HCT116 (cell line): ENCODE results near the gene TEX29. TPM values are rescaled to one million over a fixed set of nuclear protein-coding genes. Genes with fewer than 3 reads are reported as not detected.

Experiments used
- ATAC-seq: fragments of 200-7000 bp; cut with Tn5 transposase; 2 replicates; pipeline ENCODE4 v1.9.1; 2020; ENCODE audit warnings: mild to moderate bottlenecking, moderate library complexity
- BruUV-seq: library from RNA; stranded (reverse); fragments of 400-500 nt; replicated peaks from 2 replicates; lab custom pipeline; 2021; lab: Mats Ljungman, UMichigan
- CTCF ChIA-PET: fragments of 300-600 bp; sonication (Branson Sonifier 250); formaldehyde crosslinking; loops from one replicate; lab custom pipeline; 2021; ENCODE audit warnings: antibody characterized with exemption; lab: Charles Lee
- POLR2A ChIA-PET: fragments of 300-600, 350-600 bp; sonication (Branson Sonifier 250); formaldehyde crosslinking; loops from one replicate; lab custom pipeline; 2021; ENCODE audit warnings: antibody characterized with exemption; lab: Charles Lee
- RAD21 ChIA-PET, 2 experiments: fragments of 300-600 bp; sonication (Branson Sonifier 250); formaldehyde crosslinking; loops; one replicate each; lab custom pipeline; 2023; ENCODE audit warnings: low total read pairs in 2 of 2; ENCODE audit not compliant: uncharacterized antibody in 2 of 2, unreplicated experiment in 2 of 2, low non-redundant PET in 1 of 2; lab: Charles Lee
- DNase-seq: peaks from one replicate; pipeline ENCODE4 v3.0.0-alpha.2; 2010; ENCODE audit warnings: low read depth, low spot score
- H2AFZ ChIP-seq: fragments of 200-600 bp; shearing (Covaris generic), sonication (generic); 2 replicates; pipeline ENCODE4 v1.6.1; 2017; ENCODE audit warnings: low read depth, mixed run types, mixed read lengths, antibody characterized with exemption, low read length; ENCODE audit not compliant: poor library complexity, severe bottlenecking
- H3K27ac ChIP-seq: 2 replicates; pipeline ENCODE4 v1.5.1; 2012; ENCODE audit warnings: low read depth, low read length
- H3K27me3 ChIP-seq: fragments of 200-600 bp; sonication (generic); 2 replicates; pipeline ENCODE4 v1.6.1; 2016; ENCODE audit warnings: mixed run types, low read length, mixed read lengths; ENCODE audit not compliant: insufficient read depth
- H3K36me3 ChIP-seq, 2 experiments: fragments of 200-500 bp in 1 of 2; fragments of 200-600 bp in 1 of 2; sonication (Bioruptor generic) in 1 of 2; sonication (generic) in 1 of 2; 2 replicates each; pipeline versions ENCODE4 v1.5.1 to v1.6.1; 2014 to 2016; ENCODE audit warnings: low read length in 2 of 2, inconsistent platforms in 1 of 2, mixed read lengths in 1 of 2, mixed run types in 1 of 2; ENCODE audit not compliant: insufficient read depth in 2 of 2, control insufficient read depth in 1 of 2
- H3K4me1 ChIP-seq, 2 experiments: fragments of 200-600 bp in 1 of 2; sonication (generic) in 1 of 2; 2 replicates each; pipeline versions ENCODE4 v1.5.1 to v1.6.1; 2012 to 2017; ENCODE audit warnings: low read length in 2 of 2, inconsistent platforms in 1 of 2, mild to moderate bottlenecking in 1 of 2, mixed read lengths in 1 of 2, mixed run types in 1 of 2, moderate library complexity in 1 of 2; ENCODE audit not compliant: insufficient read depth in 2 of 2, control insufficient read depth in 1 of 2
- H3K4me2 ChIP-seq: fragments of 200-600 bp; sonication (generic); 2 replicates; pipeline ENCODE4 v1.6.1; 2017; ENCODE audit warnings: mixed run types, low read length, mixed read lengths
- H3K4me3 ChIP-seq, 2 experiments: fragments of 200-600 bp in 1 of 2; sonication (generic) in 1 of 2; replicated peaks in 1 of 2; 2 replicates each; pipeline ENCODE4 v1.5.1; 2011 to 2016; ENCODE audit warnings: low read length in 2 of 2, control low read depth in 1 of 2, low read depth in 1 of 2, mild to moderate bottlenecking in 1 of 2, mixed read lengths in 1 of 2, mixed run types in 1 of 2
- H3K79me2 ChIP-seq: fragments of 200-600 bp; sonication (generic); 2 replicates; pipeline ENCODE4 v1.6.1; 2017; ENCODE audit warnings: mild to moderate bottlenecking, mixed run types, low read length, moderate library complexity, mixed read lengths; ENCODE audit not compliant: insufficient read depth
- H3K9ac ChIP-seq: fragments of 200-600 bp; sonication (generic); 2 replicates; pipeline ENCODE4 v1.6.1; 2016; ENCODE audit warnings: low read length, mixed read lengths
- H3K9me2 ChIP-seq: fragments of 200-600 bp; sonication (generic), shearing (Covaris generic); 2 replicates; pipeline ENCODE4 v1.6.1; 2017; ENCODE audit warnings: mixed run types, mild to moderate bottlenecking, moderate library complexity; ENCODE audit not compliant: insufficient read depth
- H3K9me3 ChIP-seq, 2 experiments: fragments of 200-500 bp in 1 of 2; fragments of 200-600 bp in 1 of 2; sonication (Bioruptor generic) in 1 of 2; sonication (generic) in 1 of 2; 2 replicates each; pipeline ENCODE4 v1.6.1; 2014 to 2017; ENCODE audit warnings: low read length in 2 of 2, mixed read lengths in 2 of 2, inconsistent platforms in 1 of 2, low read depth in 1 of 2, mild to moderate bottlenecking in 1 of 2, mixed run types in 1 of 2, moderate library complexity in 1 of 2; ENCODE audit not compliant: control insufficient read depth in 1 of 2, insufficient read depth in 1 of 2
- H4K20me1 ChIP-seq: fragments of 200-600 bp; sonication (generic), shearing (Covaris generic); 2 replicates; pipeline ENCODE4 v1.6.1; 2017; ENCODE audit warnings: mixed run types, mild to moderate bottlenecking, moderate library complexity; ENCODE audit not compliant: insufficient read depth
- CEBPB ChIP-seq: IDR thresholded peaks from 2 replicates; pipeline ENCODE4 v1.6.1; 2012; ENCODE audit warnings: low read depth
- CTCF ChIP-seq, 3 experiments: fragments of 200-600 bp in 1 of 3; sonication (generic) in 1 of 3; IDR thresholded peaks in 2 of 3; conservative IDR thresholded peaks in 1 of 3; 2 replicates each; pipeline ENCODE4 v1.5.1; 2012 to 2017; ENCODE audit warnings: low read depth in 2 of 3, low read length in 2 of 3, antibody characterized with exemption in 1 of 3, borderline replicate concordance in 1 of 3, control low read depth in 1 of 3, mild to moderate bottlenecking in 1 of 3, mixed read lengths in 1 of 3, mixed run types in 1 of 3, moderate library complexity in 1 of 3; ENCODE audit not compliant: insufficient read depth in 1 of 3
- EGR1 ChIP-seq: IDR thresholded peaks from 2 replicates; pipeline ENCODE4 v1.6.1; 2012; ENCODE audit warnings: low read depth
- EZH2 ChIP-seq: fragments of 200-600 bp; sonication (generic); IDR thresholded peaks from 2 replicates; pipeline ENCODE4 v1.6.1; 2017; ENCODE audit warnings: antibody characterized with exemption, mixed run types
- EZH2phosphoT487 ChIP-seq: fragments of 200-600 bp; IDR thresholded peaks from 2 replicates; pipeline ENCODE4 v1.6.1; 2018; ENCODE audit warnings: antibody characterized with exemption, borderline replicate concordance
- JUND ChIP-seq: IDR thresholded peaks from 2 replicates; pipeline ENCODE4 v1.6.1; 2012
- POLR2AphosphoS5 ChIP-seq: IDR thresholded peaks from 2 replicates; pipeline ENCODE4 v1.6.1; 2011; ENCODE audit warnings: mild to moderate bottlenecking, low read depth, low read length, moderate library complexity
- RAD21 ChIP-seq: IDR thresholded peaks from 2 replicates; pipeline ENCODE4 v1.6.1; 2012; ENCODE audit warnings: low read depth, mild to moderate bottlenecking
- REST ChIP-seq: IDR thresholded peaks from 2 replicates; pipeline ENCODE4 v1.6.1; 2012; ENCODE audit warnings: low read depth
- SIN3A ChIP-seq: IDR thresholded peaks from 2 replicates; pipeline ENCODE4 v1.6.1; 2012; ENCODE audit warnings: low read depth
- SP1 ChIP-seq: IDR thresholded peaks from 2 replicates; pipeline ENCODE4 v1.6.1; 2012; ENCODE audit warnings: low read depth
- SRF ChIP-seq: IDR thresholded peaks from 2 replicates; pipeline ENCODE4 v1.6.1; 2012; ENCODE audit warnings: low read depth
- TCF7L2 ChIP-seq: IDR thresholded peaks from 2 replicates; pipeline ENCODE4 v1.7.0; 2011; ENCODE audit warnings: borderline replicate concordance, inconsistent platforms; ENCODE audit not compliant: insufficient read depth, insufficient read length; ENCODE audit errors: extremely low read depth
- YY1 ChIP-seq: IDR thresholded peaks from 2 replicates; pipeline ENCODE4 v1.6.1; 2011; ENCODE audit warnings: low read length, low read depth, moderate library complexity, mild to moderate bottlenecking; ENCODE audit not compliant: insufficient replicate concordance; ENCODE audit errors: extremely low read depth
- ZBTB33 ChIP-seq: IDR thresholded peaks from 2 replicates; pipeline ENCODE4 v1.6.1; 2011; ENCODE audit warnings: mild to moderate bottlenecking, low read length, moderate library complexity; ENCODE audit not compliant: insufficient replicate concordance; ENCODE audit errors: extremely low read depth
- ZFX ChIP-seq: fragments of 450-650 bp; IDR thresholded peaks from 2 replicates; pipeline ENCODE4 v1.6.1; 2017
- intact Hi-C: fragments of 100-400 bp; cut with micrococcal nuclease; formaldehyde crosslinking; loops from 2 replicates; pipeline ENCODE4 v1.10.0; 2022
- total RNA-seq: library from RNA; stranded (reverse); gene quantifications from one replicate; pipeline ENCODE4 v1.2.1, GENCODE V29; 2021; ENCODE audit not compliant: unreplicated experiment
- TF ChIP-seq, protein P1 (sequence below): IDR thresholded peaks from 2 replicates; pipeline ENCODE4 v1.6.1; 2012

TEX29 gene
- total RNA-seq, 1 experiment from 2014 or later = not detected

DNA sequence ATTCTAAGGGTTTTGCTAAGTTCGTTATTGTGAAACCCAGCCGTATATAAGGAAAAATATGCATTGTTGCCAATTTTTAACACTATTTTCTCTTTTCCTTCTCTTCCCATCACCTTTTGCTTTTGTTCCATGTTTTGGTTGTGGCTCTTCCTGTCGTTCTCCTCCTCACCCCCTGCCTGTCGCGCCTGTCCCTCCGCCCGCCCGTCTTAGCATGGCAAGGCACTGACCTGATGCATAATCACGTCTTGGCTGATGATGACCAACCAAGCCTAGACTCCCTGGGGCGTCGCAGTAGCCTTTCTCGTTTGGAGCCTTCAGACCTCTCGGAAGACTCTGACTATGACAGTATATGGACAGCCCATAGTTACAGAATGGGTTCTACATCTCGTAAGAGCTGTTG lies 28.5 kb upstream of the TEX29 start:
- POLR2A ChIA-PET = no interaction called here
- no peaks in the 10 kb centered on the region for H4K20me1 ChIP-seq
- no TSS peak for BruUV-seq
- ATAC-seq = no peak
- TF ChIP-seq YY1 (no peak), SRF (no peak), CTCF (IDR thresholded peaks at IDR 0.05 in 2 of 3, conservative IDR thresholded peaks at IDR 0.05 in 1 of 3; ENCODE audit: borderline replicate concordance in 1 of 3, insufficient read depth in 1 of 3, low read depth in 2 of 3, low read length in 2 of 3) (no peak), POLR2AphosphoS5 (no peak), ZBTB33 (no peak), EGR1 (no peak), EZH2 (no peak), REST (no peak), SP1 (no peak), TCF7L2 (no peak), ZFX (no peak), JUND (no peak), EZH2phosphoT487 (no peak), RAD21 (no peak), CEBPB (no peak), SIN3A (no peak)
- TF ChIP-seq, protein P1, sequence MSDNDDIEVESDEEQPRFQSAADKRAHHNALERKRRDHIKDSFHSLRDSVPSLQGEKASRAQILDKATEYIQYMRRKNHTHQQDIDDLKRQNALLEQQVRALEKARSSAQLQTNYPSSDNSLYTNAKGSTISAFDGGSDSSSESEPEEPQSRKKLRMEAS = no peak
- peaks cover 9 to 15% of the 10 kb centered on the region in 2 experiments; a peak in 2 of 4 replicates for H3K36me3 ChIP-seq
- H3K4me2 ChIP-seq = no peak overlapping the region
- H3K9me3 ChIP-seq = no peaks in the 10 kb centered on the region
- DNase-seq = no peak
- H3K27ac ChIP-seq = no peak overlapping the region
- intact Hi-C loops = no loop called here
- H3K79me2 ChIP-seq = no peaks in the 10 kb centered on the region
- no peaks in the 10 kb centered on the region for H3K9me2 ChIP-seq
- no peaks in the 10 kb centered on the region for H3K4me1 ChIP-seq
- RAD21 ChIA-PET = no interaction called here
- H3K4me3 ChIP-seq = no peak overlapping the region
- no peaks in the 10 kb centered on the region for H3K27me3 ChIP-seq
- H2AFZ ChIP-seq = no peak overlapping the region
- CTCF ChIA-PET = no interaction called here
- H3K9ac ChIP-seq = no peak overlapping the region
